HG03558 (cell line): ENCODE measurements around the gene ERCC1.

ENCODE experiments used
- ATAC-seq: cut with Tn5 transposase; IDR thresholded peaks from one replicate; pipeline ENCODE4 v1.9.1; 2021; ENCODE audit warnings: moderate number of reproducible peaks; ENCODE audit not compliant: unreplicated experiment; ENCODE audit errors: extremely low read depth

Gene ERCC1

DNA sequence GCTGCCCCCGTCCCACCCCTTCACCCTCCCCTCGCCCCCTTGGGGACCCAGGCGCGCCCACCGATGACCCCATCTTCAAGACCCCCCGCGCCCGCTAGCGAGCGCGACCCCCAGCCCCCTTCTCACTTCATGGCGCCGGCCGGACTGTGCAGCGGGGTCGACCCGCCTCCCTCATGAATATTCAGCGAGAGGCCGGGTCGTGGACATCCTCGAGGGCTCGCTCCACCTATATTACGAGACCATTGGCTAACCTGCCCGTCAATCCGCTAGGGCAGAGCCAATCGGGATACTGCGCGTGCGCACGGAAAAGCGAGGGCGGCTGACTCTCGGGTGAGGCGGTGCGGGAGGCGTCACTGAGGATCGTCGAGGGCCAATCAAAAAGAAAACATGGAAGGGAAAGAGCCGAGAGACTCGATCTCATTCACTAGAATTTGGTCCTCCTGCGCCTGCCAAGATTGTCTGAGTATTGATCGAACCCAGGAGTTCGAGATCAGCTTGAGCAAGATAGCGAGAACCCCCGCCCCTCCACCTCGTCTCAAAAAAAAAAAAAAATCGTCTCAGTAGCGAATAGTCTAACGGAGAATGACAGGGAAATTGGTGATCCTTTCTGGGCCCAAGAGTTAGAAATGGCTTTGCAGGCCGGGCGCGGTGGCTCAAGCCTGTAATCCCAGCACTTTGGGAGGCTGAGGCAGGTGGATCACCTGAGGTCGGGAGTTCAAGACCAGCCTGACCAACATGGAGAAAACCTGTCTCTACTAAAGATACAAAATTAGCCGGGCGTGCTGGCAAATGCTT lies 53.1 kb downstream of the ERCC1 start, which contains the start of gene ERCC2:
Gene ERCC2, minus strand, starts transcription at position 164 of the 795 bp plus-strand sequence. Its CDS starts 33 bp downstream, at position 131.
- ATAC-seq: peak; percentile 82

DNA sequence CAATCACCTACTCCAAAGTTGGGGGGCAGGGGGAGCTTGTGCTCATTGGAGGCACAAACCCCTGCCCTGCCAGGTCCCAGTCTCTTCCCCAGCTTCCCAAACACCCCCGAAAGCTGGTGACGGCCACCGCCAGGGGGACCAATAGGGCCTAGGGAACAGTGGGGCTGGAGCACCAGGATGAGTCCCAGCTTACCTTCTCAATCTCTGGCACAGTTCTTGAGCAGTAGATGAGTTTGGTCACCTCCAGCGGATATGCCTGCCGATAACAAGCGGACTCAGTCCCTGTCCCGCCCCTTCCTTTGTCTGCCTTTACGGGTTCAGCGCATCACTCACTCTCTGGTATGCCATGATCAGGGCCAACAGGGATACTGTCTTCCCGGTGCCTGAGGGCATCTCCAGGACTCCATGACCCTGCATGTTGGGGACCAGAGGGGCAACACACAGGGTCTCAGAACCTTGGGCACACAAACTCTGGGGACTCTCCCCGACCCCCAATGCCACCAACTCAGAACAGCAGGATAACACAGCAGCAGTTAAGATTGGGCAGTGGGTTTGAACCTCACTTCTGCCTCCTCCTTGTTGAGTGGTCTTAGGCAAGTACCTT lies 54.9 kb downstream of the ERCC1 start:
- no peak for ATAC-seq

DNA sequence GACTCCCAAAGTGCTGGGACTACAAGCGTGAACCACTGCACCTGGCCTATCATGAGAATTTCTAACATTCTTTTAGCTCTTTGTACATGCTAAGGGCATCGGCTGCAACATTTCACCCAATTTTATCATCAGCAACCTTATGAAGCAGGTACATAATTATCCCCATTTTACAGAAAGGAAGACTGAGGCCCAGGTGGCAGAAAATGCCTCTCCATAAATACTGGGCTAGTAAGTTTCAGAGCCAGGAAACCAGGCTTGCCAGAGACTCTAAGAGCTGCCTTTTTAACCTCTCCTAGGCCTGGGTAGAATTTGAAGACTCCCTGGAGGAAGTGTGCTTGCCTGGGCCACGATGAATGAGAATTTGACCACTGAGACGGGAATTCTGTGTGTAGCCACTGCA lies 55.6 kb downstream of the ERCC1 start:
- no peak for ATAC-seq

DNA sequence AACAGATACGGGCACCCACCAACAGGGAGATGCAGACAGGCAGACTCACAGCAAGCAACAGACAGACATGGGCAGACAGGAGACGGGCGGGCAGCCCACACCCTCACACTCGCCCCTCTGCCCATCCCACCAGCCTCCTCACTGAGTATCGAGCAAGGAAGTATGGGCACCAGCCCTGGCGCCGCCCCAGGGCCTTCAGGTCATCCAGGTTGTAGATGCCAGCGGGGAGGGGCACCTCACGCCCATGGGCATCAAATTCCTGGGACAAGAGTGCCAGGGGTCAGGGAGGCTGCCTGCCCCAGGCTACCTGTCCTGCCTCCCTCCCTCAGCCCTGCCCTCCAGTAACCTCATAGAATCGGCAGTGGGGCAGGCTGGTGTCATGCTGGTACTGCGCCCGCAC lies 59.0 kb downstream of the ERCC1 start:
- no peak for ATAC-seq

DNA sequence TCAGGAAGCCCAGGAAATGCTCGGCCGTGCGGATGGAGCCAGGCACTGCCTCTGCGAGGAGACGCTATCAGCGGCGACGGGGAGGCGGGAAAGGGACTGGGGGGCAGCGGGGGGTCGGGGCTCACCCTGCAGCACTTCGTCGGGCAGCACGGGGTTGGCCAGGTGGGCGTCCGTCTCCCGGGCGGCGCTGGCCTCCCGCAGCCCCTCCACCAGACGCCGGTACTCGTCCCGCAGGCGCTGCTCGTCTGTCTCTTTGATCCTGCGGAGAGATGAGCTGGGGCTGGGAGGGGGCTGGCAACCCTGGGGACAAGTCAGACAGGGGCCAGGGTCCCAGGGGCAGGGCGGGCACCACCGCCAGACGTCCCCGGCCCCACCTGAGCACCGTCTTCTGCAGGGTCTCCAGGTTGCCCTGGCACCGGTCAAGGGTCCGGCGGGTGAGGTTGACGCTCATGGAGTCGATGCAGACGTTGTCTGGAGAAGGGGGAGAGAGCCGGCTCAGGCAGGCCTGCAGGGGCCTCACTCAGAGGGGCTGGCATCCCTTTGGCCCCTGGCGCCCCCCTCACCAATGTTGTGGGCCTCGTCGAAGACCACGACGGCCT lies 59.8 kb downstream of the ERCC1 start:
- ATAC-seq: no peak

DNA sequence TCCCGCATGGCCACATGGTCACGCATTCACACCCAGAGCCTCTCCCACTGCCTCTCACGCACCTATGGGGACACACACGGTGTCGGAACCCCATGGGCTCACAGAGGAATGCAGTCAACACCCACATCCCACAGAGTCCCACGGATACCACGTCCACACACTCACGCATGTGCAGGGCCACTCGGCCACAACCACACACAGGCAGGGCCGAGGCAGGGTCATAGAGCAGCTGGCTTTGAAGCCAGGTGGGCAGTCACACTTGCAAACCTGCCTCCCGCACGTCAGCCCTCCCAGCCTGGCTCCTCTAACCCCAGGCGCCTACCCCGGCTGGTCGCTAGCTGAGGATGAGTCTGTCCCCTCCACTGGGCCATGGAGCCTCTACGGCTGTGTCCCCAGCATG lies 61.4 kb downstream of the ERCC1 start:
- ATAC-seq: no peak

DNA sequence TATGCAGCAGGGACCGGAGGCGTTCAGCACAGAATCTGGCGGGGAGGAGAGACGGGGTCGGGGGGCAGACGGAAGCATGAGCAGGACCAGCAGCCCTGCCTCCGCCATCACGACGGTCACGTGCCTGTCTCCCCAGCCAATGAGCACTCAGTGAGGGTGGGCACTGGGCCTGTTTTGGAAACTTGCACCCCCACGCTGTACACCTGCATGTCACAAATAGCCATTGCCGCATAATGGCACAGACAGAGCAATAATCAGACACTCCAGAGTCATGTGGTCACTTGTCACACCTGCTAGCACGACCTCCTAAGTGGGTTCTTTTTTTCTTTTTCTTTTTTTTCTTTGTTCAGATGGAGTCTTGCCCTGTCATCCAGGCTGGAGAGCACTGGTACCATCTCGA lies 62.1 kb downstream of the ERCC1 start:
- no peak for ATAC-seq

DNA sequence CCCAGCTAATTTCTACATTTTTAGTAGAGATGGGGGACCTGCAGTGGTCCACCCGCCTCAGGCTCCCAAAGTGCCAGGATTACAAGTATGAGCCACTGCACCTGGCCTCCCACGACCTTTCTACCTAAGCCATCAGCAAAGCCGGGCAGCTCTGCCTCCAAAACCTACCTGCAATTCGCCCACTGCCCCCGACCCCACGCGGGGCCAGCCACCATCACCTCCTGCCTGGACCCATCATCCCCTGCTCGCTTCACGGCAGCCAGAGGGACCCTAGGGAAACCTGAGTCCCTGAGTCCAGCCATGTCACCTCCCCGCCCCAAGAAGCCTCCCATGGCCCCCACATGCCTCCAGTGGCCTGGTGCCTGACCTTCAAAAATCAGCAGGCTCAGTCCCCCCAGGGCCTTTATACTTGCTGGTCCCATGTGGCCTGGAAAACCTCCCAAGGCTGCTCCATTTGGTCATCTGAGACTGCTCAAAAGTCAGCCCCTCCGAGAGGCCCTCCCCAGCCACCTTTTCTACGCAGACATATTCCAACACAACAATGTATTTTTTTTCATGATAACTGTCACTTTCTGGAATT lies 65.4 kb downstream of the ERCC1 start:
- no peak for ATAC-seq

DNA sequence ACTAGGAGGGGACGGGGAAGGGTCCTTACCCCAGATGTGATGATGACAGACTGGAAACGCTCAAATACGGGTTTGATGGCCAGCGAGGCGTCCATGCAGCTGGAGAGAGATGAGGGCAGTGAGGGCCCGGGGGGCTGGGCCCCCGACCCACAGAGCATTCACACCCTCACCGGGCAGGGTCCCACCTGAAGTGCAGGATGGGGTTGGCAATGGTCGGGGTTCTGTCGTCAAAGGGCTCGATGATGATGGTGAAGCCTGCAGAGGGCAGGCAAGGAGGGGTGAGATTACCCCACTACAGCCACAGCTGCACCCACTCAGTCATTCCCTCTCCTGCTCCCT lies 66.3 kb downstream of the ERCC1 start:
- no peak for ATAC-seq
